ENCODE measurements around the gene SCRG1. TPM values are rescaled to one million over a fixed set of nuclear protein-coding genes. Genes with fewer than 3 reads are reported as not detected.

Gene SCRG1
- total RNA-seq, 4 donors from 2014 or later = 1.1 to 2.7 (median 1.8) TPM

DNA sequence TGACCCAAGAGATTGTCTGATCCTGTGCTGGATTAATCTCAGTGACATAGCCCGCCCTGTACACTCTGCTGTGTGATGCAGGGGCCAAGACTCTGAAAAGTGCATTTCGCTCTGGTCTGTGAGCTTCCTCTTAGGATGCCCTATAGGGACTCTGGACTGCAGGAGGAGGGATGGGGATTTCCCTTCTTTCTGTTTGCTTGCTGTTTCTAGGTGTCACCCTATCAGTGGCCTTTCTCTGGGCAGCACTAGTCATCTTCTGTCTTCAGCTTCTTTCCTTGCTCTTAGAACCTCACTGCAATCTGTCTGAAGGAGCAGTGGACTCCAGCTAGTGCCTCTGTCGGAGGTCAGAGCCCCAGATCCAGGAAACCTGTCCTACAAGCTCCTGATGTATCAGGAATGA is 34.5 kb upstream of the SCRG1 start:
- Histone ChIP-seq H3K27me3 (no peaks in the 10 kb centered on the region), H3K36me3 (no peaks in the 10 kb centered on the region), H3K4me3 (no peak overlapping the region), H3K4me1 (peaks cover 0 to 16% (median 4%) of the 10 kb centered on the region in 3 donors), H3K9me3 (no peaks in the 10 kb centered on the region), H3K27ac (no peak overlapping the region)
- no peak for ATAC-seq
- no peak for TF ChIP-seq EP300 (IDR thresholded peaks at IDR 0.05)
- no peak for TF ChIP-seq POLR2A (IDR thresholded peaks at IDR 0.05)
- TF ChIP-seq, protein P1, sequence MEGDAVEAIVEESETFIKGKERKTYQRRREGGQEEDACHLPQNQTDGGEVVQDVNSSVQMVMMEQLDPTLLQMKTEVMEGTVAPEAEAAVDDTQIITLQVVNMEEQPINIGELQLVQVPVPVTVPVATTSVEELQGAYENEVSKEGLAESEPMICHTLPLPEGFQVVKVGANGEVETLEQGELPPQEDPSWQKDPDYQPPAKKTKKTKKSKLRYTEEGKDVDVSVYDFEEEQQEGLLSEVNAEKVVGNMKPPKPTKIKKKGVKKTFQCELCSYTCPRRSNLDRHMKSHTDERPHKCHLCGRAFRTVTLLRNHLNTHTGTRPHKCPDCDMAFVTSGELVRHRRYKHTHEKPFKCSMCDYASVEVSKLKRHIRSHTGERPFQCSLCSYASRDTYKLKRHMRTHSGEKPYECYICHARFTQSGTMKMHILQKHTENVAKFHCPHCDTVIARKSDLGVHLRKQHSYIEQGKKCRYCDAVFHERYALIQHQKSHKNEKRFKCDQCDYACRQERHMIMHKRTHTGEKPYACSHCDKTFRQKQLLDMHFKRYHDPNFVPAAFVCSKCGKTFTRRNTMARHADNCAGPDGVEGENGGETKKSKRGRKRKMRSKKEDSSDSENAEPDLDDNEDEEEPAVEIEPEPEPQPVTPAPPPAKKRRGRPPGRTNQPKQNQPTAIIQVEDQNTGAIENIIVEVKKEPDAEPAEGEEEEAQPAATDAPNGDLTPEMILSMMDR (IDR thresholded peaks at IDR 0.05) = no peak
- TF ChIP-seq POLR2AphosphoS5 (IDR thresholded peaks at IDR 0.05) = no peak
- WGBS, 2 donors (ENCODE audit: low coverage in 1 of 2) = 80 to 100% methylated on average over 2 to 3 of the region's 3 CpGs

DNA sequence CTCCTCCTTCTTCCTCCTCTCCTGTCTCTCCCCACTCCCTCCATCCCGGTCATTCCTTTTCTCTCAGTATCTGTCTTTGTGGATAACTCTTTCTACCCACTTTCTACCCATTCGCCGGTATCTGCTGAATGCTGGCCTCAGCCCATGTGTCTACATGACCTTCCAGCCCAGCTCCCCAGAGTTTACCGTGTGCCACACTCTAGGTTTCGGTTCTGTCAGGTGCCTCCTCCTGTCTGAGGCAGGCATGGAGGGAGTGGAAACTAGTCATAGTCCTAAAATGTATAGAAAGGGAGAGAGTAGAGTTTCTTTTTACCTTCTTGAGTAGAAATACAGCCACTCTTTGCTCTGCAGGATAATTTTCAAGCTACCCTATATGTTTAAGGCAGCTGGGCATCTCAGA is 33.5 kb upstream of the SCRG1 start:
- WGBS, 2 donors (ENCODE audit: low coverage in 1 of 2) = 95% methylated on average over 4 to 5 of the region's 5 CpGs

DNA sequence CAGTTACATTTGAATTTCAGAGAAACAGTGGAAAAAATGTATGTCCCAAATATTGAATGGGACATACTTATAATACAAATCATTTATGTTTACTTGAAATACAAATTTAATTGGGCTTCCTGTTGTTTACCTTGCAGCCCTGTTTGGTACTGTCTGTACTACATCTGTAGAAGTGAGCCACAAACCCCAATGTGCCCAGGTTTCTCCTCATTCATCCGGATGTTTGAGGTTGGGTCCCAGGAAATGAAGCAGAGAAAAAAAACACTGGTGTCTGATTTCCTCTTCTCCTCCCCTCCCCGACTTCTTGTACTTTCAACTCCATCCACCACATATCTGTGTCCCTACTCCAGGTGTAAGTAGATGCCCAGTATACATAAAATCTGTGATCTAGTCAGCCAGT is 27.1 kb upstream of the SCRG1 start:
- Histone ChIP-seq H3K36me3 (no peaks in the 10 kb centered on the region), H3K9me3 (no peaks in the 10 kb centered on the region), H3K27ac (peak overlapping the region in 2 of 4 donors; percentile 71 to 76), H3K27me3 (no peaks in the 10 kb centered on the region), H3K4me1 (peaks cover 0 to 10% (median 4%) of the 10 kb centered on the region in 3 donors), H3K4me3 (no peak overlapping the region)
- no peak for TF ChIP-seq POLR2A (IDR thresholded peaks at IDR 0.05)
- TF ChIP-seq EP300 (IDR thresholded peaks at IDR 0.05) = no peak
- TF ChIP-seq, protein P1 (IDR thresholded peaks at IDR 0.05) = no peak
- TF ChIP-seq POLR2AphosphoS5 (IDR thresholded peaks at IDR 0.05) = no peak
- no peak for ATAC-seq
- 78% methylated on average over 2 of the region's 2 CpGs; no CpG with 5 or more reads in 1 of the 2 donors for WGBS, 2 donors (ENCODE audit: low coverage in 1 of 2)

More for the DNA sequence above, 33.5 kb upstream of the SCRG1 start:
- no peak for ATAC-seq
- H3K36me3 ChIP-seq = no peaks in the 10 kb centered on the region
- no peak overlapping the region for H3K27ac ChIP-seq
- TF ChIP-seq POLR2AphosphoS5 (IDR thresholded peaks at IDR 0.05) = no peak
- TF ChIP-seq EP300 (IDR thresholded peaks at IDR 0.05) = no peak
- TF ChIP-seq POLR2A (IDR thresholded peaks at IDR 0.05) = no peak
- TF ChIP-seq, protein P1 (IDR thresholded peaks at IDR 0.05) = no peak
- H3K27me3 ChIP-seq = no peaks in the 10 kb centered on the region
- H3K4me1 ChIP-seq = peaks cover 0 to 16% (median 4%) of the 10 kb centered on the region in 3 donors
- no peaks in the 10 kb centered on the region for H3K9me3 ChIP-seq
- H3K4me3 ChIP-seq = no peak overlapping the region

DNA sequence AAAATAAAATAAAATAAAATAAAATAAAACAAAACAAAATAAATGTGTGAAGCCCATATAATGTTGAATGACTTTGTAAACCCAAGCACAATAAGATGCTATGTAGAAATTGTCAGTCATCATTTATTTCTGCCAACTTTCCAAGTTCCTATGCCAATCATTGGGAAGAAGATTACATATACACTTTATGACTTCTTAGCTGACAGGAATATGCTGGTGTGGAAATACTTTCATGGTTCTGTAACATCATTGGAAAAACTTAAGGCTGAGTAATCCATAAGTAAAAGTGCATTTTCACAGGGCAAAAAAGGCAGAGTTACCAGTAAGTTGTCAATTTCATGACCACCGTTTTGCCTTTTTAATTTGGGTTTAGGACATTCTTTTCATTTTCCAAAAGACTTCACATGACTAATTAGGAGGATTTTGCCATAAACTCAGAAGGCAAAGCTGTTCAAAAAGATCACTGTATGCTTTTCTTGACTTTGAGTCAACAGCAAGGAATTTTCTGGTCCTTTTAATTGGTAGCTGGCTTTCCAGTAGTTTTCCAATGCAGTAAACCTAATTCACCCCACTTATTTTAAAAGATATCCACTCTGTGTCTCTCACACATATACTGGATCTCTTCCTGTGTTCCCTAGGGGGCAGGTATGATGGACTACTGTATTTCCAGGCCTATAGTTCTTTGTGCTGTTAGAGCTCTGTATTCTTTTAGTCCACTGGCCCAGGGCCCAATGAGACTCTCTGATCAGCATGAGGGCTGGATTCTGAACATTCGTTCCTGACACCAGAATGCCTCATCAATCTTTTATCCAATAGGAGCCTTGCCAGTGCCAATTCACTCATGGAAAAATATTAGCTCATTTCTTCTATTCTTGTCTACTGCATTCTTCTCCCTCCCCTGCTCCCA is 26.2 kb upstream of the SCRG1 start:
- ATAC-seq = peak; percentile 57
- H3K27ac ChIP-seq = peak overlapping the region in 3 of 4 donors; percentile 12 to 76 (median 71)
- 30 to 67% methylated on average over 1 to 2 of the region's 2 CpGs for WGBS, 2 donors (ENCODE audit: low coverage in 1 of 2)

More for the DNA sequence above, 26.2 kb upstream of the SCRG1 start:
- H3K36me3 ChIP-seq = no peaks in the 10 kb centered on the region
- peaks cover 0 to 15% (median 4%) of the 10 kb centered on the region in 3 donors for H3K4me1 ChIP-seq
- no peaks in the 10 kb centered on the region for H3K27me3 ChIP-seq
- H3K9me3 ChIP-seq = no peaks in the 10 kb centered on the region
- H3K4me3 ChIP-seq = no peak overlapping the region
- TF ChIP-seq POLR2AphosphoS5 (IDR thresholded peaks at IDR 0.05) (no peak), EP300 (IDR thresholded peaks at IDR 0.05) (no peak), POLR2A (IDR thresholded peaks at IDR 0.05) (no peak)
- TF ChIP-seq, protein P1 (IDR thresholded peaks at IDR 0.05) = no peak
